K562 (cell line): ENCODE results near the gene FAM234A. TPM values are rescaled to one million over a fixed set of nuclear protein-coding genes. Genes with fewer than 3 reads are reported as not detected.

Experiments used
- ATAC-seq: fragments of 200-7000 bp; cut with Tn5 transposase; 3 replicates; pipeline ENCODE4 v1.9.1; 2020; ENCODE audit warnings: moderate library complexity
- BruUV-seq: library from RNA; stranded (reverse); fragments of 400-500 nt; replicated peaks from 2 replicates; lab custom pipeline; 2021; lab: Mats Ljungman, UMichigan
- CTCF ChIA-PET: fragments of 300-600 bp; formaldehyde crosslinking; extraction: SDS; loops from one replicate; lab custom pipeline; 2021; ENCODE audit warnings: low intra/inter-chr PET ratio; lab: Yijun Ruan, JAX
- POLR2A ChIA-PET: fragments of 300-600, 350-650 bp; sonication (Branson Sonifier 250); formaldehyde crosslinking; extraction: SDS; loops from one replicate; lab custom pipeline; 2021; ENCODE audit warnings: antibody characterized with exemption, inconsistent platforms; lab: Yijun Ruan, JAX
- DNase-seq, 4 experiments: peaks; one replicate each; pipeline versions ENCODE4 v3.0.0 to v3.0.0-alpha.2; 2011 to 2018; ENCODE audit warnings: low spot score in 3 of 4, mixed read lengths in 3 of 4; ENCODE audit errors: extremely low read depth in 1 of 4
- FAIRE-seq: peaks from 2 replicates; lab custom pipeline; 2011; peaks lifted over from hg19 to GRCh38; lab: Jason Lieb, UNC
- H2AFZ ChIP-seq: 2 replicates; pipeline ENCODE4 v1.6.0; 2011; ENCODE audit warnings: low read depth, low read length, control low read depth, inconsistent platforms
- H3K27ac ChIP-seq: fragments of 200-600 bp; 3 replicates; pipeline ENCODE4 v1.8.0; 2011; ENCODE audit warnings: low read depth, mild to moderate bottlenecking, control low read depth, inconsistent platforms, low read length, moderate library complexity, mixed read lengths; ENCODE audit errors: extremely low read depth
- H3K27me3 ChIP-seq, 2 experiments: fragments of 300-600 bp in 1 of 2; 2 replicates in 1 of 2; 3 replicates in 1 of 2; pipeline versions ENCODE4 v1.6.0 to v1.8.0; 2011; ENCODE audit warnings: inconsistent platforms in 2 of 2, low read length in 2 of 2, mild to moderate bottlenecking in 1 of 2, mixed read lengths in 1 of 2, moderate library complexity in 1 of 2; ENCODE audit not compliant: control insufficient read depth in 2 of 2, insufficient read depth in 2 of 2
- H3K36me3 ChIP-seq: fragments of 300-600 bp; 3 replicates; pipeline ENCODE4 v1.8.0; 2011; ENCODE audit warnings: mild to moderate bottlenecking, low read length, inconsistent platforms; ENCODE audit not compliant: control insufficient read depth, insufficient read depth
- H3K4me1 ChIP-seq, 2 experiments: fragments of 200-600 bp in 1 of 2; replicated peaks in 1 of 2; 2 replicates in 1 of 2; 3 replicates in 1 of 2; pipeline versions ENCODE4 v1.5.1 to v1.8.0; 2011; ENCODE audit warnings: inconsistent platforms in 2 of 2, low read length in 2 of 2, mild to moderate bottlenecking in 1 of 2, mixed read lengths in 1 of 2, moderate library complexity in 1 of 2; ENCODE audit not compliant: control insufficient read depth in 2 of 2, insufficient read depth in 2 of 2
- H3K4me2 ChIP-seq: 2 replicates; pipeline ENCODE4 v1.6.1; 2011; ENCODE audit warnings: low read length, control low read depth, inconsistent platforms, mixed read lengths; ENCODE audit not compliant: insufficient read depth
- H3K4me3 ChIP-seq: fragments of 200-600 bp; sonication (generic), shearing (Covaris generic); 2 replicates; pipeline ENCODE4 v1.5.1; 2016; ENCODE audit warnings: control low read depth, inconsistent platforms
- H3K79me2 ChIP-seq: fragments of 200-600 bp; 3 replicates; pipeline ENCODE4 v1.8.0; 2011; ENCODE audit warnings: low read length, inconsistent platforms; ENCODE audit not compliant: control insufficient read depth, insufficient read depth
- H3K9ac ChIP-seq, 2 experiments: 2 replicates each; pipeline versions ENCODE4 v1.6.0 to v1.6.1; 2011; ENCODE audit warnings: low read depth in 2 of 2, low read length in 2 of 2, control low read depth in 1 of 2, inconsistent platforms in 1 of 2, mild to moderate bottlenecking in 1 of 2, mixed read lengths in 1 of 2; ENCODE audit not compliant: insufficient read depth in 1 of 2
- H3K9me1 ChIP-seq: one replicate; pipeline ENCODE4 v1.6.0; 2011; ENCODE audit warnings: inconsistent platforms, mild to moderate bottlenecking, low read length, moderate library complexity; ENCODE audit not compliant: control insufficient read depth, insufficient read depth
- H3K9me3 ChIP-seq: replicated peaks from 2 replicates; pipeline ENCODE4 v1.5.1; 2011; ENCODE audit warnings: low read depth, low read length, inconsistent platforms; ENCODE audit not compliant: control insufficient read depth, insufficient read depth
- H4K20me1 ChIP-seq: replicated peaks from 2 replicates; pipeline ENCODE4 v1.6.1; 2011; ENCODE audit warnings: low read length, inconsistent platforms, mixed read lengths; ENCODE audit not compliant: control insufficient read depth, insufficient read depth
- CTCF ChIP-seq, 3 experiments: IDR thresholded peaks in 2 of 3; conservative IDR thresholded peaks in 1 of 3; 2 replicates each; pipeline ENCODE4 v1.5.1; 2011 to 2012; ENCODE audit warnings: low read length in 3 of 3, mild to moderate bottlenecking in 3 of 3, control low read depth in 2 of 3, improper control_type of control experiment in 1 of 3, inconsistent platforms in 1 of 3, low read depth in 1 of 3, mixed read lengths in 1 of 3, moderate library complexity in 1 of 3; ENCODE audit not compliant: insufficient read depth in 2 of 3
- FOS ChIP-seq: IDR thresholded peaks from 3 replicates; pipeline ENCODE4 v1.6.1; 2011; ENCODE audit not compliant: insufficient read length; ENCODE audit errors: extremely low read depth
- FOXK1 ChIP-seq: sonication (generic); formaldehyde crosslinking; IDR thresholded peaks from 2 replicates; pipeline ENCODE4 v1.8.0; 2022; ENCODE audit warnings: missing genetic modification reagents, mild to moderate bottlenecking, borderline replicate concordance
- NCOA1 ChIP-seq: fragments of 450-650 bp; IDR thresholded peaks from 2 replicates; pipeline ENCODE4 v1.6.1; 2016; ENCODE audit warnings: low read depth
- WGBS: fragments of 100-300 bp; shearing (Covaris generic); methylation state at CpG from one replicate; pipeline ENCODE4 v1.1.6; 2016; ENCODE audit warnings: low coverage, mixed read lengths; ENCODE audit not compliant: insufficient coverage; ENCODE audit errors: missing lambda C conversion rate; 5-methylcytosine and 5-hydroxymethylcytosine counted together
- in situ Hi-C: fragments of 300-500 bp; cut with MboI; formaldehyde crosslinking; loops from 4 replicates; pipeline ENCODE4 v1.15.0; 2018; ENCODE audit warnings: inconsistent platforms, mixed read lengths
- intact Hi-C: fragments of 100-400 bp; cut with micrococcal nuclease; formaldehyde crosslinking; loops from 2 replicates; pipeline ENCODE4 v1.14.2; 2022
- polyA plus RNA-seq, 8 experiments: library from polyadenylated mRNA; depleted of rRNA in 4 of 8; stranded (reverse) in 5 of 8; unstranded in 3 of 8; fragments of >200 nt; fragmentation: Nextera tagmentation in 2 of 8; fragmentation: Illumina TruSeq in 1 of 8; extraction: Ambion mirVana in 2 of 8; extraction: Trizol in 1 of 8; gene quantifications; 2 replicates each; pipeline versions ENCODE4 v1.2.1 to v1.2.3, GENCODE V29; 2011 to 2014; ENCODE audit warnings: inconsistent platforms in 1 of 8, missing spikeins in 1 of 8
- total RNA-seq, 7 experiments: library from RNA; depleted of rRNA in 6 of 7; stranded (reverse); fragments of >200 nt in 6 of 7; fragmentation: Illumina TruSeq in 2 of 7; extraction: Trizol in 2 of 7; gene quantifications; 2 replicates each; pipeline versions ENCODE4 v1.2.1 to v1.2.3, GENCODE V29; 2011 to 2021; ENCODE audit warnings: low replicate concordance in 1 of 7

The FAM234A gene
- total and polyA plus RNA-seq, 9 of the 15 experiments (the other 6 are each of a cell fraction or from before 2014, with no cell fraction given), result 1.0 to 47.9 (median 15.0) TPM

GRCh38 chr16:309476-309875 lies 74.9 kb downstream of the FAM234A start:
- FAIRE-seq (no peak), DNase-seq (peak in 1 of 4 experiments; percentile 18)
- POLR2A ChIA-PET, result interaction anchor here (0.7 kb wide), 1 partner anchor 663 kb away, joined by 3 read pairs; no protein-coding TSS in a partner anchor
- Histone ChIP-seq H3K9me1 (no peaks in the 10 kb centered on the region), H3K79me2 (peaks cover 31% of the 10 kb centered on the region), H3K27me3 (no peaks in the 10 kb centered on the region), H3K4me3 (no peak overlapping the region)
- BruUV-seq, result no TSS peak
- TF ChIP-seq CTCF (IDR thresholded peaks at IDR 0.05 in 2 of 3, conservative IDR thresholded peaks at IDR 0.05 in 1 of 3; ENCODE audit: insufficient read depth in 2 of 3, low read depth in 1 of 3, low read length in 3 of 3) (peak in 1 of 3 experiments; percentile 23; a peak in 1 of 6 replicates), FOXK1 (CRISPR knock-in tag) (no peak), NCOA1 (no peak), FOS (no peak)
- TF ChIP-seq, all 486 proteins: peak for 1
- WGBS, result 89% methylated on average over 7 of the region's 7 CpGs
- H3K9ac ChIP-seq, result no peak overlapping the region
- no peak overlapping the region for H3K27ac ChIP-seq
- H2AFZ ChIP-seq, result no peak overlapping the region
- H3K9me3 ChIP-seq, result no peaks in the 10 kb centered on the region
- CTCF ChIA-PET, result no interaction called here
- in situ Hi-C loops, result no loop called here
- intact Hi-C loops, result no loop called here
- H3K36me3 ChIP-seq, result peaks cover 77% of the 10 kb centered on the region; the same call in 2 of the 3 replicates
- H4K20me1 ChIP-seq, result peaks cover 9% of the 10 kb centered on the region
- peaks cover 0 to 19% of the 10 kb centered on the region in 2 experiments; a peak in 1 of 5 replicates for H3K4me1 ChIP-seq
- no peak overlapping the region for H3K4me2 ChIP-seq
- ATAC-seq, result peak; percentile 66
